Glomerular endothelial cell (primary cell): ENCODE data around the gene RAB15. TPM values are rescaled to one million over a fixed set of nuclear protein-coding genes. Genes with fewer than 3 reads are reported as not detected.
A peak's percentile ranks its signal among the peaks of the same experiment; 100 is the strongest.

ENCODE experiments used
- DNase-seq: peaks from one replicate; pipeline ENCODE4 v3.0.0-alpha.2; 2011; ENCODE audit warnings: low read depth, low spot score; ENCODE audit errors: extremely low read depth
- total RNA-seq: library from RNA; depleted of rRNA; stranded (reverse); fragments of >200 nt; gene quantifications from 2 replicates; pipeline ENCODE4 v1.2.3, GENCODE V29; 2015

Gene RAB15
- total RNA-seq, 1 donor from 2014 or later, result 19.0 TPM

DNA sequence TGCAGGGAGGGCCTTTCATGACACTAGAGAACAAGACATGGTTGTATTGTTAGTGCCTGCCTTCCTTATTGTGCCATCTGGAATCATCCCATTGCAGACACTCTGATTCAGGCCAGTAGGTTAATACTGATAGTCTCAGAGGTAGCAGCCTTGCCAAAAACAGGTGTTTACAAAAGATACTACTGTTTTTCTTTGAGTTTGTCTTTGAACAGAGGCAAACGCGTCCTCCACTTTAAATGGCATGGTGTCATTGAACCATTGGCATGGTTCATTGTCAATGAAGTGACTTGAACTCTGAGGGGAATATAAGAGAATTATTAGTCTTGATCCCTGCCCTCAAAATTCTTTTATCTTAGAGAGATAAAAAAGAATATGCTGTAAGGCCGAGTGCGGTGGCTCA lies 18.8 kb upstream of the RAB15 start:
- no peak for DNase-seq

DNA sequence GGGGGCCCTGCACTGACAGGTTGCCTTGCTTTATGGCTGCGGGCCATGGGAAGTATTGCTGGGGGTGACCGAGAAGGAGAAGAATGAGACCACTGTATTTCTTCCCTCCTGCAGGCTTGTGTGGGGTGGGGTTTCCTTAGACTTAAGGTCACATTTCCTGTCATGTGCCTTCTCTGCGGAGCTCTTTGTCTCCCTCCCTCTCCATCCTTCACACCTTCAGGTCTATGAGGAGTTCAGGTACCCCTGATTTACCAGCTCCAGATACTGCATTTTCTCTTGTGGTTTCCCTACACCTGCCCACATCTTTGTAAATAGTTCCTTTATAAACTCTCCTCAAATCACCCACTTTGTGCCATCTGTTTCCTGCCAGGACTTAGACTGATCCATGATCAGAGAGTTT lies 18.2 kb upstream of the RAB15 start:
- no peak for DNase-seq

DNA sequence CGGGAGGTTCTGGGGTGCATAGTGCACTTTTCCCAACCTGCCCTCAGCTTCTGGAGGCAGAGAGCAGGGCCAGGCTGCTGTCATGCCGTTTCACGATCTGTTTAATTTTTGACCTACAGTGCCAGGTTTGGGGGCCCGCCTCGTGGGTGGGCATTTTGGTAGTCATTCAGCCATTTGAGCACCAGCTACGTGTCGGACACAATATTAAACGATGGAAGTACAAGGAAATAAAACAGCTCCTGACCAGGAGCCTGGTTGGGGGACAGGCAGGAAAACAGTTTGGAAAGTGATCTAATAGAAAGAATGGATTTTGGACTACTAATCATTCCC lies 15.3 kb upstream of the RAB15 start:
- no peak for DNase-seq

DNA sequence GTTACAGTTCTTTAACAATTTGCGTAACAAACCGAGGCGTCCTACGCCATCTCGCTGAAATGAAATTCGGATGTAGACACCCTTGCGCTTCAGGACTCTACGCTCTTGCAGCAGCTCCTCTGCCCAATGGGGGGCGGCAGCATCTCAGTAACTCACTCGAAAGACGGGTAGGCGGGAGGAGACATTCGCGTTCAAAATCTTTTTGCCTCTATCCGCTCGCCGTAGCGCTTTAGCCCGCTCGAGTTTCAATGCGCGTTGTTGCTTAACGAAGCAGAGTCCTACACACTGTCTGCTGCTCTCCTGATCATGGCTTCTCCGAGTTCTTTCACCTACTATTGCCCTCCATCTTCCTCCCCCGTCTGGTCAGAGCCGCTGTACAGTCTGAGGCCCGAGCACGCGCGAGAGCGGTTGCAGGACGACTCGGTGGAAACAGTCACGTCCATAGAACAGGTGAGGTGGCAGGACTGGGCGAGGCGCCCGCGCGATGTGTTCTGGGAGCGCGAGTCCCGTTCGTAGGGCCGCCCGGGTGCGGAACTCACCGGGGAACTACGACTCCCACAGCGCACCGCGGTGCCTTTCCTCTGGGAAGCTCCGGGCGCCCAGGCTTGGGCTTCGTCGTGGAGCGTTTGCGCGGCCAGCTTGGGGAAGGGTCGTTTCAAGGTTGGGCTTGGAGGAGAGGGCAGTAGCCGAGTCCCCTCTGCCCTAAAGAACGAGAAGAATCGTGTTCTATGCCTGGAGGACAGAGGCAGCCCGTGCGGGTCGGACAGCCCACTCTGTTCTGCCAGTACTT lies 14.7 kb upstream of the RAB15 start, which contains the start of gene FNTB:
FNTB (plus strand) TSS at position 248 of the 790 bp plus-strand sequence; CDS start at position 307, 59 bp downstream.
- DNase-seq, result peak; percentile 93

DNA sequence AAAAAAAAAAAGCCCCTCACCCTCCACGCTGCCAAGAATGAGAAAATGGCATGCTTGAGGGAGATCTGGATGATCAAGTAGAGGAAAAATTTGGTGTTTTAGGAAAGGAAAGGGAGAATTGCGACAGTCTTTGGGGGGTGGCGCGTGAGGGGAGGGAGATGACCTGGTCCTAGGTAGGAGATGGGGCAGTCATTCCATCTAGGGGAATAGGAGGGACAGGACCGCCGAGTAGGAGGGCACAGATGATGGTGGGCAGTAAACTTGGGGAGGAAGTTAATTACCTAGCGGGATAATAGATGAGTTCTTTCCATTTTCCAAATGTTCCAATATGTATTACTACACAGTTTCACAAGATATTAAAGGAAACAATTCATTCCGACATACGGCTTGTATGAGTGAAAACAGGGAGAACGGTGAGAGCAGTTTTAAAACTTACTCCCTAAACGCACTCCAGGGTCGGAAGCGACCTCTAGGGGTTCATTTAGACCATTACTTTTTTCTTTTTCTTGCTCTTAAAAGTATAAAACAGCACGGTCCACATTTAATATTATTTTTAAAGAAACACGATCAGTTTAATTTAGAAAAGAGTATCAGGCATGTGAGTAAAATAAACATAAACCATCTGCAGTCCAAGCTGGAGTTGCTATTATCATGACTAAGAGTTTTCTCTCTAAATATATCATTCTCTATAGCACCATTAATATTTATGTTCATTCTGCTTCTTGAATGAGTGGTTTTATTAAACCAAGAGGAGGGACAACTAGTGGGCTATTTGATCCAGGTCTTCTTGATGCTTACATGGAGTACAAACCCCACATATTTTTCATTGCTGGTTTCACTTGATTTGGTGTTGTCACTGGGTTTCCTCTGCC lies 11.5 kb upstream of the RAB15 start:
- DNase-seq, result peak; percentile 25

DNA sequence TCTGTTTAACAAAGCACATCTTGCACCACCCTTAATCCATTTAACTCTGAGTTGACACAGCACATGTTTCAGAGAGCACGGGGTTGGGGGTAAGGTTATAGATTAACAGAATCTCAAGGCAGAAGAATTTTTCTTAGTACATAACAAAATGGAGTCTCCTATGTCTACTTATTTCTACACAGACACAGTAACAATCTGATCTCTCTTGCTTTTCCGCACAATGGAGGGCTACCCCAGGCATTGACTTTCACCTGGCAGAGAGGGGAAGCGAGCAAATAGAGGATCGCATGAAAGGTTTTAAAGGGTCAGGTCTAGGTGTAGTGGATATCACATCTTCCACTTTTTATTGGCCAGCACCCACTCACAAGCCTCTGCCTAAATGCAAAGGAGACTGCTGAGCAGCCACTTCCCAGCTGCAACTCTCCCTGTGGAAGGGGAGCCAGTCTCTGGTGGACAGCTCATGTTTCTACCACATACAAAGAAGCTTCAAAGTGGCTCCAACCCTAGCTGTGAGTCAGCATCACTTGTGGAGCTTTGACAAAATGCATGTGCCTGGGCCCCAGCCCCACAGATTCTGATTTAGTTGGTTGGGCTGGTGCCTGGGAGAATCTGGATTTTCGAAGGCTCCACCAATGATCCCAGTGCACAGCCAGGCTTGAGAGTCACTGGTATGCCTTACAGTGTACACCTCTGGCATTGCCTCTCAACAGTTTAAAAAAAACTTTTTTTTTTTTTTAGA lies 7.4 kb upstream of the RAB15 start:
- DNase-seq, result no peak

DNA sequence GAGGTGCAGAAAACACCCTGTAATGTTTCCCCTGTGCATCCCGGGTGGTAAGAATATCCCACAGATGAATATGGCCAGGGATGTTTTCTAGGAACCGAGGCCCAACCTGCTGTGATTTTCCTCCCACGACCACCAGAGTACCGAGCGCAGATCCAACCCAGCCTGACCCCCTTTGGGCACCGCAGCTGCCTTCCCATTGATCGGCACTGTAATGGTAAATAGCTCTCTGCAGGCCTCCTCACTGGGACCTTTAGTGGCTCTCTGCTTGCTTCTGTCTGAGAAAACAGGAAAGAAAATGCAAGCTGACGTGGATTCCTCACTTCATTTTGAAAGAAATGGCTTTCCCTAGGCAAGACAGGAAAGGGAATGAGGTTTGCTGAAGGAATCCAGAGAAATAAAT lies 2.4 kb upstream of the RAB15 start:
- no peak for DNase-seq

DNA sequence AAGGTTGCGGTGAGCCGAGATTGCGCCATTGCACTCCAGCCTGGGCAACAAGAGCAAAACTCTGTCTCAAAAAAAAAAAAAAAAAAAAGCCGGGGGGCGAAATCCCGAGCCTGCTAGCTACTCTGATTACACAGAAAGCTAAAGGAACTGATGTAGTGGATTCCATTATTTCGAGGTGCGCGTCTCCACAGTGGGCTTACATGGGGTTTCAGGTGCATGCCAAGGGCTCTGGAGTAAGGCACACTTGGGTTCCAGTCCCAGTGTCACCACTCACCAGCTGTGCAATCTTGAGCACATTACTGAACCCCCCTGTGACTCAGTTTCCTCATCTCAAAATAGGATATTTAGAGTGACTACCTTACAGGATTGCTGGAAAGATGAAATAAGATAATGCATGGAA lies 1.7 kb upstream of the RAB15 start:
- no peak for DNase-seq

DNA sequence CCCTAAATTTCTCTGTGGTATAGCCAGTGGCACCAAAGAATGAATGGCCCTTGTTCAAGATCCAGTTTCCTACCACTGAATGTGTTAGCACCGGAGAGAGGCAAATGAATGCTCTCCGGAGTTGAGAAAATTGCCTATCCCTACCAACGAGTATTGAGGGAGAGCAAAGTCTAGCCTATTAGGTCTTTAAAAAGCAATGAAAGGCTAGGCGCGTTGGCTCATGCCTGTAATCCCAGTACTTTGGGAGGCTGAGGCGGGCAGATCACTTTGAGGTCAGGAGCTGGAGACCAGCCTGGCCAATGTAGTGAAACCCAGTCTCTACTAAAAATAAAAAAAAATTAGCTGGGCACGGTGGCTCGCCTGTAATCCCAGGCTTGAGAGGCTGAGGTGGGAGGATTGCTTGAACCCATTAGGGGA lies 898 bp upstream of the RAB15 start:
- DNase-seq, result no peak

DNA sequence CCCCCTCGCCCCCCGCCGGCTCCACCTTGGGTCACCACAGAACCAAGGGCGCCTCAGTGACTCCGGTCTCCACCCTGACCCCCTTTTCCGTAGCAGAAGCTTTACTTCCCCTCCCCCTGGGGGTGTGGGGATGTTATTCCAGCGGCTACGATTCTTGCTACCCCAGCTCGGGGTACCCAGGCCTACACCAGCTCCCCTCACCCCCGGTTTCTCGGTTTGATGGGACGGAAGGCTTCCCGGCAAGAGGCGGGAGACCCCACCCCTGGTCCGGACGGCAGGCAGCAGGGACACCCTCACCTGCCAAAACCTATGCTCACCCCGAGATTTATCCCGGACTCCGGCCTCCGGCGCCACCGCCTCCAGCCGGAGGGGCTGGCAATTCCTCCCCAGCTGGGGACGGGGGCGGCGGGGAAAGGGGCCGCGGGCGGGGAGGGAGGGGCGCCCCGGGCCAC lies 619 bp downstream of the RAB15 start:
- DNase-seq, result no peak

DNA sequence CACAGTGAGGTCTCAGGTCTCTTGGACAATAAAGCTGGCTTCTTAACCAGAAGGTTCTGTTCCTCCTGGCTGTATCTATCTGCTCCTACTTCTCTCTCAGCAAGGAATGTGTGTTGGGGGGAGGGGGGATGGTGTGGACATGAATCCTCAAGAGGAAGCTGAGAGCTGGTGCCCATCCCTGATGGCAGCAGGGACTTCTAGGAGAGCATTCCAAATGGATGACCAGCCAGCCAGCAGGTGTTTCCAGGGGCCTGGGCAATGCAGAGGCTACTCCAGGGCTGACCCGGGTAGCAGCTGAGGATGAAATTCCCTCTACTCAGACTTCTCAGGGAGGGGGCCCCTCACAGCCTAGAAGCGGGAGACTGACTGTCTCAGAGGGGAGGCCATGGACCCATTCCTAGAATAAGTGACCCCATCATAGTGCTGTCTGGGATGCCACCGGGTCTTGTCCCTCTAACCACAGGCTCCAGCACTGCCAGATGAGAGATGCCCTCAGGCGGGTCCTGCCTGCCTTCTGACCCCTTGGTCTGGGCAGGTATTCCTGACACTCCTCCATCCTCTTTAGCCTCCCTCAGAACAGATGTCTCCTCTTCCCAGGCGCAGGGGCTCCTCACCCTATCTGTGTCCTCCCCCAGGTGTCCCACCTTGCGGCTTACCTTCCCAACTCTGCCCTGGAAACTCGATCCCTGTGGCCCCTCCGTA lies 1.2 kb downstream of the RAB15 start:
- DNase-seq, result no peak

DNA sequence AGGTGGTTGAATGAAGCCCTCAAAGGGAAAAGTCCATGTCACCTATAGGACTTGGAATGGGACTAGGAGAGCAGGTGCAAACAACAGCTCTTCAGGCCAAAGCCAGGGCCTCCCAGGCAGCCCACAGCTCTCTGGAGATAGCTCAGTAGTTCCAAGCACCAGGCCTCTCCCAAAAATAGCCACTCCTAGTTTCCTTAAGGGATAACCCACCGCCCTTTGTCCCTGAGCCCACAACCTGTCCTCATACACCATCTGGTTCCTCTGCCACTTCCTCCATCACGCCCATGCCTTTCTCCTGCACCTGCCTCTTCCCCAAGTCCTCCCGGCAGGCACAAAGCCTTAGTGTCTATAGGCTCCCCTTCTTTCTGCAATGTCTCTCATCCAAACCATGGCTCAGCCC lies 2.1 kb downstream of the RAB15 start:
- DNase-seq, result no peak

DNA sequence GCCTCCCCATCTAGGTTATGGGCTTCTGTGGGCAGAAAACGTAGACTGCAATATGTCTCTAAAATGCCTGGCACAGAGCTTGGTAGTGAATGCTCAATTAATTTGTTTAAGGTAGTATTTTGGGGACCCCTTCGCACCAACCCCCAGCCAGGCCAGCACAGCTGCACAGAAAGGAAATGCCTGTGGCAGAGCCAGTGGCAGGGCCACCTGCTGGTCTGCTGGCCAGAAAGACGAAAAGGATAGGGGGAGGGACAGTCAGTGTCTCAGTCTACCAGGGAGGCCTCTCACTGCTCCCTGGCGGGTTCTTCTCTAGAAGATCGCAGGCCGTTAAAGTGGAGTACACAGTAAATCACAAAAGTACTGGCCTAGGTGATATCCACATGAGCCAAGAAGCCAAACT lies 3.5 kb downstream of the RAB15 start:
- no peak for DNase-seq

DNA sequence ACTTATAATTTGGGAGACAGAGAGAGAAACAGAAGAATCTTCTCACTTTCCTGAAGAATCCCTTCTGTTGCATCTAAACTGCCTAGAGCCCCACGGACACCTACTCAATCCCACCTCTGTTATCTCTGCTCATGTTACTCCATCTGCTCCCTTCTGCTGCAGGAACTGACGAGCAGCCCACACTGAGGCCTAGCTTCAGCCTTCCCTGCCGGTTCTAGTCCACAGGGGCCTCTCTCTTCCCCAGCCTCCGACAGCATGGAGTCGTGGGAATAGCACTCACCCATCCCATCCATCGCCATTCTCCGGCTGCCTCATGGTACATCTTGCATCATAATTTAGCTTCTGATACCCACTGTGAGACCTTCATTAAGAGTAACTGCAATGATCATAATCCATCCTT lies 4.0 kb downstream of the RAB15 start:
- DNase-seq, result no peak

DNA sequence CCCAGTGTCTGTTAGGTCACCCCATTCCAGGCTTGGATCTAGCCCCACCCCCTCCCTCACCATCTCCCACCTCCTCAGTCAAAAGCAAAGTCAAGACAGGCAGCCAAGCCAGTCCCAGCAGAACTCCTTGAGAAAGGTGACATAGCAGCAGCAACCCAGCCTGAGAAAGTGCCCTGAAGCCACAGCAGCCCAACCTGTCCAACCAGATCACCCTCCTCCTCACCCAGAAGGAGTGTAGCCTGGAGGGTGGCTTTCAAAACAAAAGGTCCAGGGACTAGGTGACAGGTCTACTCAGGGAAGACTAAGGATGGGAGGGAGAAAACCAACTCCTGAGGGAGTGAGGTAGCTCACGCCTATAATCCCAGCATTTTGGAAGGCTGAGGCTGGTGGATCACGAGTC lies 5.2 kb downstream of the RAB15 start:
- DNase-seq, result no peak

DNA sequence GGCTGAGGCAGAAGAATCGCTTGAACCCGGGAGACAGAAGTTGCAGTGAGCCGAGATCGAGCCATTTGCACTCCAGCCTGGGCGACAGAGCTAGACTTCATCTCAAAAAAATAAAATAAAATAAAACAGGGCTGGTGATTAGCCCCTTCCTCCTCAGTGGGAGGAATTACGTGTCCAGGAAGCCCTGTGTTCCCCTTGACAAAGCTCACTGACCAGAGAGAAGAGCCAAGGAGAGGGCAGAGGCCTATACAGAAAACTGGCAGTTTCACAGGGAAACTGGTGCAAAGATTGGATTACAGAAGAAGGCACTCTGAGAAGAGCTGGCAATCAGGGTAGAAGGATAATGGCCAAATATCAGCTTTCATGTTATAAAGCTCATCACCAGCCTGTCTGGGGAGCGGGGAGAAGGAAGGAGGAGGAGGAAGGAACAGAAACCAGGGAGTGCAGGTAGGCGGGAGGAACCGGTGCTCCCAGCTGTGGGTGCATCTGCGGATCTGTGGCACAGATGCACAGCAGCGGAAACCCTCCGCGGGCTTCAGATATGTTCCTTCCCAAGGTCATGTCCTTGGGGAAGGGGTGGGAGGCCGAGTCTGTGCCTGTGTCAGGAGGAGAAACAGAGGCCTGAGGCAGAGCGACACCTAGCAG lies 6.7 kb downstream of the RAB15 start:
- DNase-seq, result no peak

DNA sequence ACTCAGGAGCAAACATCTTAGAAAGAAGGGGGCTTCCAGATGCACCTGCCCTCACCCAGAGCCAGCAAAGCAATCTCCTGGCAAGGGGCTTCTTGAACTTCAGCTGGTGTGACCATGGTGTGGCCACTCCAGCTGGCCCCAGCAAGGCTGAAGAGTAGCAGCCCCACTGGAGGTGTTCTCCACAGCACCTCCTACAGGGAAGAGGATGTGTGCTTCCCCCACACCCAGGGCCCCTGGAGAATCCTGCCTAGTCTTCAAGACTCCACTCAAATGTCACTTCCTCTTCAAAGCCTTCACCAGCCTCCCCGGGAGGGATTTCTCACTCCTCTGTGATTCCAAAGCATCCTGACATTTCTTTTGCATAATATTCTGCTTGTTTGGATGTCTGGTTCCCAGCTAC lies 8.5 kb downstream of the RAB15 start:
- DNase-seq, result no peak

DNA sequence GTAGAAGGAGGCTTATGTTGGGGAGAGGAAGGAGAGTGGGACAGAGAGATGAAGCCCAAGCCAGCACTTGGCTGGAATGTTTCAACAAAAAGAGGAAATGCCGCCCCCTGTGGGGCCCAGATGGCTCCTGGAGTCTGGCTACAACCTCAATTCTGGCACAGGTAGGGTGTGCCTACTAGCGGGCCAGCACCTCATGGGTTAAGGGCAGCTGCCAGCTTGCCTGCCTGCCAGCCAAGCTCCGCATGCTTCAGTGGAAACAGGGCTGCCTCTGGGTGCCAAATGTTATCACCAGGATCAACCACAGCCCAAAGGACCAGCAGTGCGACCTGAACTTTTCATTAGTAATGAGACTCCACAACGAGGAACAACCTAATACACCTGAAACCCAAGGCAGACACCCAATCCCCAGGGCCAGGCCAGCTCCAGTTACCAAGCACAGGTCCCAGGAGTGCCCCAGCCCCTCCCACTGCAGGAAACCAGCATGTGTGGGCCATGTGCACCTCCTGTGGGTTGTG lies 11.3 kb downstream of the RAB15 start:
- DNase-seq, result no peak

DNA sequence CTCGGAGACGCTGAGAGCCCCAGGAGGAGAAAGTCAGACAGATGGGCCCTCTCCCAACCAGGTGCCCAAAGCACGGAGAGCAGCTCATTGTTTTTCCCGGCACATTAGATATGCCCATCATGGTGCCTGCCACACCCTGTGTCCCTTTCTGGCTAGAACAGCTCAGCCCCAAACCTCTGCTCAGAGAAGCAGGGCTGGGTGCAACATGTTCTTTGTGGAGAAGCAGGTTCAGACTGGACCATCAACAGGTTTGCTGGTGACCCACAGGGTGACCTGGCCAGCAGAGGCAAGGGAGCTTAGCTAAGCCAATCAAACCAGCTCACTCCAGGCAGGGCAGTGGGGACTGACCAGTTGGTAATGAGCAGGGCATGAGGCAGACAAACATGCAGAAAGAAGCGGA lies 13.4 kb downstream of the RAB15 start:
- DNase-seq, result no peak

DNA sequence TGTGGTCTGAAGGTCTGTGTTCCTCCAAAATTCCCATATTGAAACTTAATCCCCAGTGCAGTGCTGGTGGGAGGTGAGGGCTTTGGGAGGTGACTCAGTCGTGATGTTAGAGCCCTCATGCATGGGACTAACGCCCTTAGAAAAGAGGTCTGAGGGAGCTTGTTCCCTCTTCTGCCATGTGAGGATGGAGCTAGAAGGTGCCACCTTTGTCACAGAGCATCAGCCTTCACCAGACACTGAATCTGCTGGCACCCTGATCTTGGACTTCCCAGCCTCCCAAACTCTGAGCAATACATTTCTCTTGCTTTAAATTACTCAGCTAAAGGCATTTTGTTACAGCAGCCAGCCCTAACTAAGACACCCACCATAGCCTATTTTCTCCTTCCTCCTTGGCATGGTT lies 13.9 kb downstream of the RAB15 start:
- no peak for DNase-seq
